AG08396 (cell line): ENCODE data around the gene PGC.
A peak's percentile ranks its signal among the peaks of the same experiment; 100 is the strongest.

Experiments used
- DNase-seq: peaks from one replicate; pipeline ENCODE4 v3.0.0; 2012; ENCODE audit warnings: low spot score, mixed read lengths

PGC gene

DNA sequence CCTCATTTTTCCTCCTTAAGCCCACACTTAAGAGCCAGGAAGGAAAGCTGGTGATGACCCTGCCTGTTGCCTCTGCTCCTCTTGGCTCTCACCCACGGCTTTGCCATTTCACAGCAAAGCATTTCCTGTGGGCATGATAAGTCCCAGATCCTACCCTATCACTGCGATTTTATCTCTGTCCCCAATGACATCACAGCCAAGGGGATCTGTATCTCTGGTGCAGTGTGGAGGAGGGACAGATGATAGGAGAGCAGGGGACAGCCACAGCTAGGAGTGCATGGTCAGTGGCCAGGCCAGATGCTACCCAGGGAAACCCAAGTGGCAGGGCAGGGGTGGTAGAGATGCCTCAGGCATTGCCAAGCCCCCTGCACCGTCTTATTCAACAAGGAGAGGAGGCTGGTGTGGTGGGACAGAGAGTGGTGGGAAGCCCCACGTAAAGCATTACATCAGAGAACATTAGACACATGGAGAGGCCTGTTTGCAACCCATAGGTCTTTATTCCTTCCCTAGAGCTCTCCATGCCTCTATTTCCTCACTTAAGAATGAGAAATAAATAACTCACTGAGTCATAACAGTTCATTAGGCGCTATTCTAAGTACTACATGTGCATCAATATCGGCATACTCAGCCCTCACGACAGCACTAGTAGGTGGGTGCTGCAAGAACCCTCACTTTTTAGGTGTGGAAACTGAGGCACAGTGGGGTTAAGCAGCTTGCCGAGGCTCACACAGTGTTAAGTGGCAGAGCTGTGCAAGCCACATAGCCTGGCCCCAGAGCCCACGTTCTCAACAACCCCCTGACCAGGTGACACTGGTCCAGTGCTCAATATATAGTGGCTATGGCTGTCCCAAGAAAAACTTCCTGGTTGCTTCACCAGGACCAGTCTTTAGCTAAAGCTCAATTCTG lies 16.4 kb downstream of the PGC start:
- DNase-seq = no peak

GRCh38 chr6:41729624-41730023 lies 17.6 kb downstream of the PGC start:
- no peak for DNase-seq

DNA sequence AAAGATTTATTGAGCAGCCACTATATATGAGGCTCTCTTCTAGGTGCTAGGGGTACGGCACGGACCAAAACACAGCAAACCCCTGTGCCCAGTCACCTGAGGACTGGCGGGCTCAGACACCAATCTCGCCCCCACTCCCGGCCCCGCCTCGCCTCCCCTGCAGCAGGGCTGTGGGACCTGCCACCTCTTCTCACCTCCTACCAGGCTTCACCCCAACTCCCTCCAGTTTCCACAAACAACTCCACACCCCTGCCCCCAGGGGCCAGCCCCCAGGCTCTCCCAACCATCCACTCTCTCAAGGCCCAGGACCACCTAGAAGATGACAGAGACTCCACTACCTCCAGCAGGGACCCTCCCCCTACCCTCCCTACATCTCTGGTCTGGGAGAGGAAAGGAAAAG lies 18.2 kb downstream of the PGC start:
- no peak for DNase-seq

DNA sequence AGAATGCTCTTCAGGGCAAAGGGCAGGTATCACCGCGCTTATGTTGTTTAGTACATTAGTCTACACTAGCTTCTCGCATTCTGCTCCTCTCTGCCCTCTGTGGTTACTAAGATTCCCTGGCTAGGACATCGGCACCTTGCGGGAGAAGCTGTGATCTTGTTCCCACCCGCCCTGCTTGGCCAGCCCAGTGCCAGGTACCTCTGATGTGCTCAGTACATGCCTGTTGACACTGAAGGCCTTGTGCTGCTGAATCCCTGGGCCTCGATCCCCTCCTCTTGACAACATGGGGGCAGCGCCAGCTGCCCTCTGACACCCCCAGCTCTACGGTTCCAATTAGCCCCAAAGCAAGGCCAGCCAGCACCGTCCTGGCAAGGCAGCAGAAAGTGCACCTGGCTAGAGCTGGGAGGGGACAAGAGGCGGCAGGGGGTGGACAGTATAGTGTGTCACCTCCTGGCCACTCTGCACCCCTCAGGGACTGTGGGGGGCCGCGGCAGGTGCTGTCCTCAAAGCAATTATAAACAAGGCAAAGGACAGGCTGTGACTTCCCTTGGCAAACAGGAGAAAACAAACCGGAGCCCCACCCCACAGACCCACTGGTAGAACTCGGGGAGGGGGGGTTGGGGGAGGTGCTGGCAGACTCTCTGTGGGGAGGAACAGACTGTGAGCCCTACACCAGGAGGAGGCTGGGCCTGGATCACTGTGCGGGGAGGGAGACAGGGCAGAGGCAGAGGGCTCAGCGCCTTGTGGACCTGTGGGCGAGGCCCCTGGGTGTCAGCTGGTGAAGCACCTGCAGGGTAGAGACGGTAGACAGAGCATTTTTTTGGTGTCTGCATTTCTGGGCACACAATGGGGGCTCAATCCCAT lies 18.9 kb downstream of the PGC start:
- no peak for DNase-seq

- DNase-seq = no peak
Observed at GRCh38 chr6:41727705-41728072, 19.5 kb downstream of the PGC start.

DNA sequence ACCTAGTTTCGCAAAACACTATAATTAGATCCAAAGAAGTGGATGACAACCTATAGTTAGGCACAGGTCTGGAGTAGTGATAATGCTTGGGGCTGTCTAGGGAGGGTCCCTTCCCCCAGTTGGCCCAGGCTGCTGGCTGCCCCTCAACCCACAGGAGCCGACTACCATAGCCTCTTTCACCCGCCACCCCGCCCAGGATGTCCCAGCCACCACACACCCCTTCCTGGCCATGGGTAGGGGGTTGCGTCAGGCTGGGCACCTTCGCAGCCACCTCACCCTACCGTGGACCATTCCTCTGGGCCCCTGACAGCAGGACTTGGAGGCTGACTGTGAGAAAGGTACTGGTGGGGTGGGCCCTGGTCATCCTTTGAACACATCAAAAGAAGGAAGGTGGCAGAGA lies 20.3 kb downstream of the PGC start:
- DNase-seq = no peak

DNA sequence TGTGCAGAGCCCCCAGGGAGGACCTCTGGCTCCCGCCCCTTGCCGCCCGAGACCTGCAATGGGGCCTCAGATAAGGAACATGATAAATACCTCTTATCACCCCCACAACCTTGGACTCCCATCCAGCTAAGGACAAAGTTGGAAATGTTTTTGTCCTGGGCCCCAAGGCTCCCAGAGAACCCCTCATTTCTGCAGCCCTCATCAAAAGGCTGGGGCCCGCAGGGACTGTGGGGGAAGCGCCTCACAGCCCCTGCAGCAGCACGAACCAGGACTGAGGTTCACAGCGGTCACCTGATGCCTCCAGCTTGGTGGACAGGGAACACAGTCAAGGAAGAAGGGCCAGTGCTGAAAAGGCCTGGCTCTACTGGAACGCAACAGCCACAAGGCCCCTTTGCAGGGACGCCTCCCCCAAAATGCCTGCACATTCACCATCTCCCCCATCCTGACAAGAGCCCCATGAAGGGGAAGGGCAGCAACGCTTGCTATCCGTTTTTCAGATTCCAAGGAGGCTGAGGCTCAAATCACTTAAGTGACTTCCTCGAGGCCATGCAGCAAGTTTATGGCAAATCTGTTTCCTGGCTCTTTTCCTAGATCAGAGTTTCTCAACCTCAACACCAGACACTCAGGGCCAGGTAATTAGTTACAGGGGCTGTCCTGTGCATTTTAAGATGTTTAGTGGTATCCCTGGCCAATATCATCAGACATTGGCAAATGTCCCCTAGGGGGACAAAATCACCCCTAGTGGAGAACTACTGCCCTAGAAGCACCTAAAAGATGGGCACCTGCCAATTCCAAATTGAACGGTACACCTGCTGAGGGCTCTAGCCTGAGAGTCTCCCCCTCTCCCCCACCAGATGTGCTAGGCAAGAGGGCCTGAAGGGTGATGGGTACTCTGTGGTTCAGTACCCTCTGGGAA lies 22.4 kb downstream of the PGC start:
- DNase-seq = no peak

- DNase-seq = no peak
Observed at GRCh38 chr6:41724228-41724580, 23.0 kb downstream of the PGC start.

DNA sequence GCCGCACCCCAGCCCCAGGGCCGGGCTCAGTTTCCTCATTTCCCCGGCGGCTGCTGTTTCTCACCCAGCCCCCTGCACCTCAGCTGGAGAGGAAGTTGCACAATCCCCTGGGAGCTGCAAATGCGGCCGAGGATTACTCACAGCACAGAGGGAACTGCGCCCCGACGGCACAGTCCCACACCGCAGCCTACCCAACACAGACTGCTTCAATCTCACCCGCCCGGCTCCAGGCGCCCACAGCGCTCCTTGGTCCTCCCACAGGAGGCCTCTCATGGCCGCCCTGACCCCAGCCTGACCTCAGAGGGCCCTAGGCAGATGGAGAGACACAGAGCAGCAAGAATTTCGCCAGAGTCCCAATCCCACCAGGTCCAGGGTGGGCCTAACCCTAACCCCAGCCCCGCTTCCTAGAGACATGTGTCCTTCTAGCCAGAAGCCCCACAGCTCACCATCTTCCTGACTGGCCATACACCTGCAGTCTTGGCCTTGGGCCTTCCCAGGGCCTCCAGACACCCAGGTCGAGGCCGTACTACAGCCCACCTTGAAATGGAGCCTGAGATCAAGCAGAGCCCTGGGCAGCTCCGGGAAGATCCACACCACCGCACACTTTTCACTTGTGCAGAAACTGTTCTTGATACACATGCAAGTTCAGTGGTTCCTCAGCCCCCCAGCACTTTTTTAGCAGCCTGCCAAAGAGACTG lies 23.5 kb downstream of the PGC start:
- DNase-seq = peak; percentile 94

DNA sequence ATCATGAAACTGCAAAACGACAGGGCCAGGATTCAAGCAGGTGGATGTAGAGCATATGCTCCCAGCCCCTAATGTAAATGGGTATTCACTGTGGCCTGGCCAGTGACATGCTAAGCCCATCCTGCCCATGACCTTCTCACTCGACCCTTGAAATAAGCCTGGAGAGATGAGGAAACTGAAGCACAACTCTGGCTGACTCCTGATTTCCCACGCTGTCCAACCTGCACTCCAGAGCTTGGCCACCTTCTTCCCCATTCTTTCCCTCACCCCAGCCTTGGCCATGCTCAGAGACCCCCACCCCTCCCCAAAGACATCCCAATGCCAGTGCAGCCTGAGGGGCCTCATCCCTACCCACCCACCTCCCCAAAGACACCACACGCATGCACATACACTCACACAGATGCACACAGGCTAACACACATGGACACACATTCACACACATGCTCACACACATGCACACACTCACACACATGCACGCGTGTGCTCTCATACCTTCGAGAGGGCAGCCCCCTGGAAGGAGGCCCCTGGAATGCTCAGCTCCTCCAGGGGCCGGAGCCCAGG lies 24.1 kb downstream of the PGC start:
- no peak for DNase-seq

- no peak for DNase-seq
Observed at GRCh38 chr6:41721414-41721813, 25.8 kb downstream of the PGC start.

DNA sequence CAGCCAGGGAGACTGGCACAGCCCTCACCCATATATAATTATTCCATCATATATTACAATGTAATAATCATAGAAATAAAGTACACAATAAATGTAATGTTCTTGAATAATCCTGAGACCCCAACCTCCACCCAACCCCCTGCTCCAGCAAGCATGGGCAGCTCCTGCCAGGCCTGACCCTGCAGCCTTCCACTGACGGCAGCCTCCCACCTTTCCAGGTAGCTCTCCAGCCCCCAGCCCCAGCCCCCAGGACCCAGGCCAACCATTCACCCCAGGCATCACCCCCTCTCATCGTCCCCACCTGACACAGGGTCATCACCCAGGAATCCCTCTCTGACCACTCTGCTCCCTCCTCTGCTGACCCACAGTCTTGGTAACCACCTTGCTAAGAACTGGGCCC lies 26.4 kb downstream of the PGC start:
- DNase-seq = no peak

DNA sequence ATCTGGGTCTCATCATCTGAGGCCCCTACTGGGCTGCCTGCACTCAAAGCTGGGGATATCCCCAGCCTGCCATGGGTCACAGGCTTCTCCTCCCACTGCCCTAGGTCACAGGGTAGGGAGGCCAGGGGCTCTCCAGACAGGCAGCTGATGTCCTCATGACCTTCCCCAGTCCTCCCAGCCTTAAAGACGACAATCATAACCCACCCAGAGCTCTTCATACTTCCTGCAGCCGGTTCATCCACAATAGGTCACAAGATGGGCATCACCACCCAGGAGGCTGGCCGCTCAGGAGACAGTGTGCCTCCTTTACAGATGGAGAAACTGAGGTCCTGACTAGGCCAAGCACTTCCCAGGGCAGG lies 27.0 kb downstream of the PGC start:
- DNase-seq = no peak

- no peak for DNase-seq
Observed at GRCh38 chr6:41719436-41720261, 27.5 kb downstream of the PGC start.

- DNase-seq = no peak
Observed at GRCh38 chr6:41718828-41719227, 28.4 kb downstream of the PGC start.

- DNase-seq = no peak
Observed at GRCh38 chr6:41717392-41717736, 29.8 kb downstream of the PGC start.

DNA sequence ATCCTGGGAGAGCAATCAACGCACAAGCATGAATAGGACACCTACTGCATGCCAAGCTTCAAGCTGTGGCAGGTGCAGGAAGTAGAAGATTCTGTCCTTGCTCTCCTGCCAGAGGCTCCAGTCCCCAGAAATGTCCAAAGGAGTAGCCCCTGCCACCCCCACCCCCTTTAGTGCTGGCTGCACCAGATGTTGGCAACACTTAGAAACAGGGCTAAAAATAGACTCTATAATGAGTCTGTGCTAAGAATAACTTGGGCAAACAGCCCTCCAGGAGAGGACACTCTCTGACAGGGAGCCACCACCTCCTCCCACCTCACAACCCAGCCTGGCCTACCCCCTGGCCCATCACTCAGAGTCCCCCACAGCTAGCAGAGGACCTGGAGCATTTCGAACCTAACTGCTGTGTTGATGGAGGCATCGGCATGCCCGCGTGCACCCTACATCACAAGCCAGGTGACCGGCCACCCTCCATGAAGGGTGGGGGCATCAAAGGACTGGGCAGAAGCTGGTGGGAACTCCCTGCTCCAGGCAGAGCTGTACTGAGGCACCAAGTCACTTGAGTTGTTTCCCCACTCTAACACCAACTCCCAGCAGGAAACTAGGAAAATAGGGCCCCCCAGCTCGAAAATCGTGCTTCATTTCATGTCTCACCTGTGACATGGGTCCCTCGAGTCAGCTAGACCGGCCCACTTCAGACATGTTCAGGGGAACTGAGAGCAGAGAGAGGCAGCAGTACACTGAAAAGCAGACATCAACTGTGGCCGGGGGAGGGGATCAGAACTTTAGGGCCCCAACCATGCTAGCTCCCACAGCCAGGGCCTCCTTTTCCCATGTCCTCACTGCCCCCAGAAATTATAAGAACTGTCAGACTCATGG lies 30.4 kb downstream of the PGC start:
- no peak for DNase-seq

DNA sequence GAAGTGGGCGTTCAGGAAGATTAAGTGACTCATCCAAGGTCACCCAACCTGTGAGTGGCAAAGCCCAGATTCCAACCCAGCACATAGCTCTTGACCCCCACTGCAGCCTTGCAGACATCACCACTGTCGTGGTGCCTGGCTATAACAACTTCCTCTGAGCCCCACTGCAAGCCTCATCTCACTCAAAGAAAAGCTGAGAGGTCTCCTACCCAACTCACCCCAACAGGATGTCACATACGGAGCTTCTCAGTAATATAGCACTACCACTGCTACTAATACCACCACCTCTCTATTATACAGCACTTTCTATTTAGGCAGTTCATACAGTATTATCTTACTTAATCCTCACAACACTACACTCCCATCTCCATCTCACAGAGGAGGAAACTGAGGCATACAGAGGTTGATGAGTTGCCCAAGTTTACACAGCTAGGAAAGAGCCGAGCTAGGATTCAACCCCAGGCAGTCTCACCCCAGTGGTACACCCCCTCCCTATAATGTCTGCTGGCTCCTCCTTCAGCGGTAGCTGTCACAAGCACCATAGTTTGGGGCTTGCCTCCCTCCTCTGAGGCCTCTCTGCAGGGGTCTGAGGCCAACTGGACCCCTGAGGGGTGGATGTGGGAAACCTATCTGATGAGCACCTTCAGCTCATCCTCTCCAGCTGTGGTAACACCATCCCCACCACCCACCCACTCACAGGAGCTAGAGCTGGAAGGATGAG lies 31.2 kb downstream of the PGC start:
- DNase-seq = no peak
